Fibroblast of pulmonary artery (primary cell): ENCODE results near the gene UBE4A.
"Not testable (repeated sequence)": the region's sequence is repeated elsewhere in the genome, so short reads cannot be mapped to it uniquely, and the experiment has no call there.

Source experiments
- DNase-seq: peaks from one replicate; pipeline ENCODE4 v3.0.0-alpha.2; 2010; ENCODE audit warnings: low read depth
- H3K4me3 ChIP-seq: replicated peaks from 2 replicates; pipeline ENCODE4 v1.5.1; 2011; ENCODE audit warnings: low read depth, mild to moderate bottlenecking, control low read depth, low read length, moderate library complexity
- CTCF ChIP-seq: IDR thresholded peaks from 2 replicates; pipeline ENCODE4 v1.5.1; 2011; ENCODE audit warnings: mild to moderate bottlenecking, control low read depth, low read length, inconsistent platforms; ENCODE audit errors: missing control alignments

The UBE4A gene

DNA sequence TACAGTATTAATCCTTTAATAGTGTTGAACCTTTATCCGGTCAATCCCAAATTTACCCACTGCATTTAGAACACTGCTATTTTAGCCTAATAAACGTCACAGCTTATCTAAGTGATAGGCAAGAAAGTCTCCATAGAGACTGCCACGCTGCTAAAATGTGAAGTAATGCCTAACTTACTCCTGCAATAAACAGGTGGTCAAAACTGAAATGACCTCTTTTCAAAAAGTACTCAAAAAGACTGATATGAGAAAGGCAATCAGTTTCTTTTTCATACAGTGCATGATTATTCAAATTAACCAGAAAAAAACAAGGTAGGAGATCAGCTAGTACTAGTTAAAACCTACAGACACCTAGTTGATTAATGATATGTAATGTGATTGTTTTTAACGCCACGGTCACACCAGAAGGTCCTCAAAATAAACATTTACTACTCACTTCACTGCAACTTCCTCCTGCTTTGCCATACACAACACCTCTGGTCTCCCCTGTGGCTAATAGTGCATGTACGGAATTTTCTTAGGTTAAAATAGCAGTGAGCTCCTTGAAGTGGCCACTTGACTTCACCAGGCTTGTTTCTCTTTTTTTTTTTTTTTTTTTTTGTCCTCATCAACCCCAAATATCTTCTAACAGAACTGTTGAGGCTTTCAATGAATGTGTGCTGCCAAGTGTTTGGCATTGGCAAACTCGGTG, 50.8 kb downstream of the UBE4A start:
- no peak for TF ChIP-seq CTCF
- no peak overlapping the region for H3K4me3 ChIP-seq
- no peak for DNase-seq

- no peak overlapping the region for H3K4me3 ChIP-seq
- DNase-seq = no peak
- no peak for TF ChIP-seq CTCF
These were observed 52.1 kb downstream of the UBE4A start for GRCh38 chr11:118411530-118411929.

GRCh38 chr11:118412921-118413320, 53.5 kb downstream of the UBE4A start:
- no peak overlapping the region for H3K4me3 ChIP-seq
- no peak for DNase-seq
- no peak for TF ChIP-seq CTCF

DNA sequence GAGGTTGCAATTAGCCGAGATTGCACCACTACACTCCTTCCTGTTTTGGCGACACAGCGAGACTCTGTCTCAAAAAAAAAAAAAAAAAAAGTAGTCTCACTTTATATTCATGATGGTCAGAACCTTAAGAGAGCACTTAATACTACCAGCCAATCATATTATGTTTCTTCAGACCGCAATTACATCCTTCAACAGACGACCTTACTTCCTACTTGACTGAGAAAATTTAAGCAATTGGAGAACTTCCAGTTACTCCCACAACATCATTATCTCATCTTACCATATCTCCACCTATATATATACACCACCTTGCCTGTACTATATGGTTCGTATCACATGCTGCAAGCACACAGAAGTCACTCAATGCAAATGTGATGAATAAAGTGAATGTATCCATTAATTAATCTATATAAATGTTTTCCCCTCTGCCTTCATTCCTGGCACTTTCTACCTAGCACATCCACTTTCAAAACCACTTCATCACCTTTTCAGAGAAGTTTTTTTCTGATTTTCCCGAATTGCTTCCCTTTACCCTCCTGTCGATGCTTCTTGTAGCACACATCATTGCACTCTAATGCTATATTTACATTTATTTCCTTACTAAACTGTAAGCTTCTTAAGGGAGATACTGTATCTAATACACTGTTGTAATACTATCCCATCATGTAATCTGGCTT, 55.8 kb downstream of the UBE4A start:
- H3K4me3 ChIP-seq = no peak overlapping the region
- TF ChIP-seq CTCF = no peak
- DNase-seq = no peak

DNA sequence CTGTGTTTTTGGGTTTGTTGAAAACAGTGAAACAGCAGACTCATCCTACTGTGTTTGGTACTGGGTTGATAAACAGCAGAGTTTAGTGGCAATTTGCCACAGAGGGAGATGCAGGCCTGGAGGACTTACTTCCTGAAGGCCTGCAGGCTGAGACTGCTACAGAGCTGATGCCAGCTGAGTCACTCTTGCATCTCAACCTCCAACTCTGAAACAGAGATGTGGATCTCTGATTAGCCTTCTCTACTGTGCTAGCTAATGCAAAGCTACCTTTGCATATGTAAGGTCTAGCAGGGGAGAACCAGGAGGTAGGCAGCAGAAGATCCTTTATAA, 56.3 kb downstream of the UBE4A start:
- no peak for TF ChIP-seq CTCF
- peak; percentile 94 for DNase-seq

DNA sequence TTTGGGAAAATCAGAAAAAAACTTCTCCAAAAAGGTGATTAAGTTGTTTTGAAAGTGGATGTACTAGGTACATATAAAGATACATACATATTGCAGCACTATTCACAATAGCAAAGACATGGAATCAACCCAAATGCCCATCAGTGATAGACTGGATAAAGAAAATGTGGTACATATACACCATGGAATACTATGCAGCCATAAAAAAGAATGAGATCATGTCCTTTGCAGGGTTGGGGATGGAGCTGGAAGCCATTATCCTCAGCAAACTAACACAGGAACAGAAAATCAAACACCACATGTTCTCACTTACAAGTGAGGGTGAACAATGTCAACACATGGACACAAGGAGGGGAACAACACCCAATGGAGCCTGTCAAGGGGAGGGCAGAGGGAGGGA, 57.5 kb downstream of the UBE4A start:
- DNase-seq, H3K4me3 ChIP-seq: not testable (repeated sequence)

More for the DNA sequence above, 56.3 kb downstream of the UBE4A start:
- no peak overlapping the region for H3K4me3 ChIP-seq

DNA sequence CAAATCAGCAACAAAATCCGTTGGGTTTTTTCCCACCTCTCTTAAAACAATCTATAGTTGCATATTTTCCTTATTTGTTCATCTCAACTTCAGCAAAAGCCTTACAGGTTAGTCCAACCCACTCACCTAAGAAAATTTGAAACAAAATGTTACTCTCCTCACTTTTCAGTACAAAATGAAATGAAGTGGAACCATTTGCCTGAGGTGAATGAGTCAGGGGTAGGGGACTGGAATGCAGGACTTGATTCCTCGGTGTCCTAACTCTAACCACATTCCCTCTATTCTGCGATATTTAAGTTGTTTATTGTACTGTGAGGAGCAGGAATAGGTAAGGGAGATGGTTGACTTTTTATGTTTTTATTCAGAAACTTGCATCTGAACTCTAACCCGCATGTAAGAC, 58.4 kb downstream of the UBE4A start:
- no peak for DNase-seq
- TF ChIP-seq CTCF = no peak
- H3K4me3 ChIP-seq = no peak overlapping the region
